ENCODE results near the gene ABI2. TPM values are rescaled to one million over a fixed set of nuclear protein-coding genes. Genes with fewer than 3 reads are reported as not detected.

ABI2 gene
- total RNA-seq, 1 donor from 2014 or later: 24.4 TPM

GRCh38 chr2:203450561-203450960, 122.4 kb downstream of the ABI2 start:
- no peak for DNase-seq (ENCODE audit: low read depth)
- TF ChIP-seq CTCF (conservative IDR thresholded peaks at IDR 0.05; ENCODE audit: low read depth, low read length): no peak
- no peak overlapping the region for H3K4me3 ChIP-seq (ENCODE audit: low read depth, low read length)

DNA sequence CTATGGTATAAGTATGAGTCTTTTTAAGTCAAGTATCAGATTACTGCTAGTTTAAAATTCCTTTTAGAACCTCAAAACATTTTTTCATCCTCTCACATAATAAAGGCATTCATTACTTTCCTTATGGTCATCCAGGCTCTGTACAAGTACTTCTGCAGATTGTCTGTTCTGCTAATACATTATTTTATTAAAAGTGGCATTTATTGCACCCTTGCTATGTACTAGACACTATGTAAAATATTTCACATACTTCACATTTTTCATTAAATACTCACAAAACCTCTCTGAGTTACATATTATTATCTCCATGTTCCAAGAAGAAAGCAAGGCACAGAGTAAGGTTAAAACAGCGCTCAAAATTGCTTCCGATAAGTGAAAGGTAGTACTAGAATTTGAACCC, 122.8 kb downstream of the ABI2 start:
- H3K4me3 ChIP-seq (ENCODE audit: low read depth, low read length): no peak overlapping the region
- no peak for TF ChIP-seq CTCF (conservative IDR thresholded peaks at IDR 0.05; ENCODE audit: low read depth, low read length)
- DNase-seq (ENCODE audit: low read depth): no peak

GRCh38 chr2:203451689-203452088, 123.5 kb downstream of the ABI2 start:
- DNase-seq (ENCODE audit: low read depth): no peak
- no peak for TF ChIP-seq CTCF (conservative IDR thresholded peaks at IDR 0.05; ENCODE audit: low read depth, low read length)
- no peak overlapping the region for H3K4me3 ChIP-seq (ENCODE audit: low read depth, low read length)

GRCh38 chr2:203453858-203454451, 125.8 kb downstream of the ABI2 start:
- no peak overlapping the region for H3K4me3 ChIP-seq (ENCODE audit: low read depth, low read length)
- DNase-seq (ENCODE audit: low read depth): no peak
- peak; percentile 77 for TF ChIP-seq CTCF (conservative IDR thresholded peaks at IDR 0.05; ENCODE audit: low read depth, low read length)

DNA sequence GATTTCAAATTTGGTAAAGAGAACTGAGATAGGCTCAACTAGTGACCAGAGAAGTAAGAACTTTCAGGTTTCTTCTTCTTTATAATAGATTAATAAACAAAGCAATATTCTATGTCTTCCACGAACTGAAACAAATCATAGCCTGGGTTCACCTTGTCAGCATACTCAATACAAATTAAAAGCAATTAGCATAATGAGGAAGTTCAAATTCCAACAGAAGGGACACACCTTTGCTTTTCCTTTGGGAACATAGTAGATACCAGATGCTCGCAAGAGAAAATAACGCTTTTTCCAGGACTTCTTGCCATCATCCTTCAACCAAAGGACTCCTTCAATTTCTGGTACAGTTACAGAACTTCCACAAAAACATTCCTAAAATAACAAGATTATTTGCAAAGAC, 127.0 kb downstream of the ABI2 start:
- DNase-seq (ENCODE audit: low read depth): no peak
- no peak overlapping the region for H3K4me3 ChIP-seq (ENCODE audit: low read depth, low read length)
- no peak for TF ChIP-seq CTCF (conservative IDR thresholded peaks at IDR 0.05; ENCODE audit: low read depth, low read length)

- DNase-seq (ENCODE audit: low read depth): no peak
- TF ChIP-seq CTCF (conservative IDR thresholded peaks at IDR 0.05; ENCODE audit: low read depth, low read length): no peak
- no peak overlapping the region for H3K4me3 ChIP-seq (ENCODE audit: low read depth, low read length)
Measured at GRCh38 chr2:203461746-203462145, 133.6 kb downstream of the ABI2 start.

DNA sequence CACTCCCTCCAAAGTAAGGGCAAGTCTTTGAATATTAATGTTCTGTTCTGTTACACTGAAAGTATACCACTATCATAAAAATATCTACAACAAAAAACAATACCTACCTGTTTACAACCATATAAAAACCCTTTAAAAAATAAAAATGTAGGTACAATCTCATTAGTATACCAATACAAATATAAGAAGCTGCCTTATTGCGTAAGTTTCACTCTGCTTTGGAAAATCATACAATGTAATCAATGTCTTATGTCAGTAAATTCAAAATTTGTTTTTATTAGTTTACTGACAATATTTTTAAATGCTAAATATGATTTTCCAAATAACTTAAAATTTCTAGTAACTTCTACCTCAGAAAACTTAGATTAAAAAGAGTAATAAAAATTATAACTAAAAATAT, 134.1 kb downstream of the ABI2 start:
- no peak for TF ChIP-seq CTCF (conservative IDR thresholded peaks at IDR 0.05; ENCODE audit: low read depth, low read length)
- no peak for DNase-seq (ENCODE audit: low read depth)
- H3K4me3 ChIP-seq (ENCODE audit: low read depth, low read length): no peak overlapping the region
